Upper lobe of right lung (tissue), 1 donor: ENCODE data around the gene RYR1. TPM values are rescaled to one million over a fixed set of nuclear protein-coding genes. Genes with fewer than 3 reads are reported as not detected.

Source experiments
- ATAC-seq: fragments of 200-7000 bp; cut with Tn5 transposase; one replicate; pipeline ENCODE4 v1.9.1; 2020; ENCODE audit warnings: mild to moderate bottlenecking, moderate library complexity
- DNase-seq: peaks from one replicate; pipeline ENCODE4 v3.0.0-alpha.2; 2020
- H3K27ac ChIP-seq: fragments of 200-600 bp; one replicate; pipeline ENCODE4 v1.8.0; 2022
- H3K27me3 ChIP-seq: fragments of 200-600 bp; one replicate; pipeline ENCODE4 v1.8.0; 2022; ENCODE audit warnings: mild to moderate bottlenecking
- H3K36me3 ChIP-seq: fragments of 200-600 bp; one replicate; pipeline ENCODE4 v1.8.0; 2022
- H3K4me1 ChIP-seq: fragments of 200-600 bp; one replicate; pipeline ENCODE4 v1.8.0; 2022
- H3K4me3 ChIP-seq: fragments of 200-600 bp; one replicate; pipeline ENCODE4 v1.8.0; 2022; ENCODE audit warnings: mild to moderate bottlenecking
- H3K9me3 ChIP-seq: fragments of 200-600 bp; one replicate; pipeline ENCODE4 v1.8.0; 2022
- intact Hi-C: fragments of 100-400 bp; cut with DNase I; formaldehyde crosslinking; loops from one replicate; pipeline ENCODE4 v1.11.0; 2022
- total RNA-seq: library from RNA; stranded (reverse); fragmentation: NEBNext Ultra II Directional; extraction: Animal tissue kit (Norgen Biotek cat#: 25700); gene quantifications from one replicate; pipeline ENCODE4 v1.2.1, GENCODE V29; 2021
- TF ChIP-seq, protein P1 (sequence below): fragments of 200-600 bp; IDR thresholded peaks from one replicate; pipeline ENCODE4 v1.8.0; 2022; ENCODE audit warnings: antibody characterized with exemption
- donor health status: DM: no; HTN: yes; CAD: no; lungs with severe emphysema.

RYR1 gene
- total RNA-seq, 1 donor from 2014 or later, result 6.5 TPM

DNA sequence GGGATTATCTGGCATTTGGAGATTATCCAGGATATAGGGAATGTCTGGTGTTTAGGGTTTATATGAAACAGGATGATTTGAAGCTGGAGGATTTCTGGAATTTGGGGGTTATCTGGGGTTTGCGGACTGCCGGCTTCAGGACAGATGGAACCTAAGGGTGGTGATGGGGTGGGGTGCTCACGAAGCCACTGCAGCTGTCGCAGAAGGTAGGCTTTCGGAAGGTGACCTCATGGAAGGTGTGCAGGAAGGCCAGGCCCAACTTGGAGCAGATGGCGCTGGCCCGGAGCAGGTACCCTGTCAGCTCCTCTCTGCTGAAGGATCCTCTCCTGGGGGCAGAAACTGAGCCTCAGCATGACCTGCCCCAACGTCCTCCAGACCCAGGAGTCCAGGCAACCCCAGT lies 21.0 kb upstream of the RYR1 start:
- ATAC-seq (no peak), DNase-seq (no peak)
- peaks cover under 1% of the 10 kb centered on the region for H3K4me1 ChIP-seq
- H3K4me3 ChIP-seq, result no peak overlapping the region
- no peaks in the 10 kb centered on the region for H3K27me3 ChIP-seq
- no peaks in the 10 kb centered on the region for H3K36me3 ChIP-seq
- intact Hi-C loops, result no loop called here
- TF ChIP-seq, protein P1, sequence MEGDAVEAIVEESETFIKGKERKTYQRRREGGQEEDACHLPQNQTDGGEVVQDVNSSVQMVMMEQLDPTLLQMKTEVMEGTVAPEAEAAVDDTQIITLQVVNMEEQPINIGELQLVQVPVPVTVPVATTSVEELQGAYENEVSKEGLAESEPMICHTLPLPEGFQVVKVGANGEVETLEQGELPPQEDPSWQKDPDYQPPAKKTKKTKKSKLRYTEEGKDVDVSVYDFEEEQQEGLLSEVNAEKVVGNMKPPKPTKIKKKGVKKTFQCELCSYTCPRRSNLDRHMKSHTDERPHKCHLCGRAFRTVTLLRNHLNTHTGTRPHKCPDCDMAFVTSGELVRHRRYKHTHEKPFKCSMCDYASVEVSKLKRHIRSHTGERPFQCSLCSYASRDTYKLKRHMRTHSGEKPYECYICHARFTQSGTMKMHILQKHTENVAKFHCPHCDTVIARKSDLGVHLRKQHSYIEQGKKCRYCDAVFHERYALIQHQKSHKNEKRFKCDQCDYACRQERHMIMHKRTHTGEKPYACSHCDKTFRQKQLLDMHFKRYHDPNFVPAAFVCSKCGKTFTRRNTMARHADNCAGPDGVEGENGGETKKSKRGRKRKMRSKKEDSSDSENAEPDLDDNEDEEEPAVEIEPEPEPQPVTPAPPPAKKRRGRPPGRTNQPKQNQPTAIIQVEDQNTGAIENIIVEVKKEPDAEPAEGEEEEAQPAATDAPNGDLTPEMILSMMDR, result no peak
- H3K27ac ChIP-seq, result no peak overlapping the region
- no peaks in the 10 kb centered on the region for H3K9me3 ChIP-seq

DNA sequence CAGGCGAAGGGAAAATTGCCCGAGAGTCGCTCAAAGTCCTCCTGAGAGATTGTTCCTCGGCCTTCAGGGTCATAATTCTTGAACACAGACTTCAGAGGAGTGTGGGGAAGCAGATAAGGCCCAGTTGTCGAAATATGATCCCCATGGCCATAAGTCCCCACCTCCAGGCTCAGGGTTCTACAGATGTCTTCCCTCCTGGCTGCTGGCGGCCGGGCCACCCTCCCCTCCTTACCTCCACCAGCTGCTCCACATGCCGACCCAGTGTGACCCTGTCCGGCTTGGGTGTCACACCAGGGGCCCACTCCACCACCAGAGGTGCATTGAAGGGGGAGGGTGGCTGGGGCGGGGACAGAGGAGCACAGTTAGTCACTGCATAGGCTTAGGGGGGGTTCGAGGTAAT lies 20.5 kb upstream of the RYR1 start:
- TF ChIP-seq, protein P1, result no peak
- H3K27ac ChIP-seq, result no peak overlapping the region
- no peak for DNase-seq
- H3K4me1 ChIP-seq, result peaks cover 4% of the 10 kb centered on the region
- intact Hi-C loops, result no loop called here
- no peak overlapping the region for H3K4me3 ChIP-seq
- no peak for ATAC-seq
- H3K27me3 ChIP-seq, result no peaks in the 10 kb centered on the region
- no peaks in the 10 kb centered on the region for H3K36me3 ChIP-seq
- H3K9me3 ChIP-seq, result no peaks in the 10 kb centered on the region

DNA sequence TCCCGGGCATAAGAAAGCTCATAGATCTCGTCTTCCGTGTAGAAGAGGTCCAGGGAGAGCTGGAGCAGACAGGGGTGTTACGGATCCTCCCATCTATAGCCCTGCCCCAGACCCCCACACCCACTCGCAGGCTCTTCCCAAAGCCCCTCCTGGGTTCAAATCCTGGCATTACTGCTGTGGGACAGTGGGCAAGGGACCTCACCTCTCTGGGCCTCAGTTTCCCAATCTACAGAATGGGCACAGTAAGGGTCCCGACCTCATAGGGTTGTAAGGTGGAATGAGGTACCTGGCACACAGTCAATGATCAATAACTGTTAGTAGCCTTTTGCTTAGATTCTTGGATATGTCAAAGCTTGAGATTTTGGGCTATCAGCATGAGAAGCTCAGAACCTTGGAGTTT lies 20.1 kb upstream of the RYR1 start:
- Histone ChIP-seq H3K36me3 (no peaks in the 10 kb centered on the region), H3K27me3 (no peaks in the 10 kb centered on the region), H3K4me3 (no peak overlapping the region), H3K27ac (no peak overlapping the region), H3K4me1 (peaks cover 4% of the 10 kb centered on the region), H3K9me3 (no peaks in the 10 kb centered on the region)
- no peak for ATAC-seq
- no peak for DNase-seq
- intact Hi-C loops, result no loop called here
- TF ChIP-seq, protein P1, result no peak

DNA sequence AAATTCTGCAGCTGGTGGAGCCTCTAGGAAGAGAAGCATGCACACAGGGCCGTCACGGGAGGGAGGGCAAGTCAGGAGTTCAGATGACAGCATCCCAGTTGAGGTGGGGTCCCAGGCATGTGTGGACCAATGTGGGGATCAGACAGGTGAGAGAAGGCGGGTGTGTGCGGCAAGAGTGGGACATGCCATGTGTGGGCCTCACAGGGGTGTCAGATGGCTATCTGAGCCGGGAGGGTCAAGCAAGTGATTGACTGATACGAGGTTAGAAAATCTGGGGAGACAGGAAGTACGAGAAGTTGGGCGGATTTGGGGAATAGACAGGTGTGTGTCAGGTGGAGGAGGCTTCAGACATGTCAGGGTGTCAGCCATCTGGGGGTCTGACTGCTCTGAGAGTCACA lies 16.3 kb upstream of the RYR1 start:
- Histone ChIP-seq H3K4me1 (peaks cover 4% of the 10 kb centered on the region), H3K27ac (no peak overlapping the region), H3K9me3 (no peaks in the 10 kb centered on the region), H3K4me3 (no peak overlapping the region), H3K36me3 (no peaks in the 10 kb centered on the region), H3K27me3 (no peaks in the 10 kb centered on the region)
- intact Hi-C loops, result no loop called here
- TF ChIP-seq, protein P1, result no peak
- DNase-seq (no peak), ATAC-seq (no peak)

DNA sequence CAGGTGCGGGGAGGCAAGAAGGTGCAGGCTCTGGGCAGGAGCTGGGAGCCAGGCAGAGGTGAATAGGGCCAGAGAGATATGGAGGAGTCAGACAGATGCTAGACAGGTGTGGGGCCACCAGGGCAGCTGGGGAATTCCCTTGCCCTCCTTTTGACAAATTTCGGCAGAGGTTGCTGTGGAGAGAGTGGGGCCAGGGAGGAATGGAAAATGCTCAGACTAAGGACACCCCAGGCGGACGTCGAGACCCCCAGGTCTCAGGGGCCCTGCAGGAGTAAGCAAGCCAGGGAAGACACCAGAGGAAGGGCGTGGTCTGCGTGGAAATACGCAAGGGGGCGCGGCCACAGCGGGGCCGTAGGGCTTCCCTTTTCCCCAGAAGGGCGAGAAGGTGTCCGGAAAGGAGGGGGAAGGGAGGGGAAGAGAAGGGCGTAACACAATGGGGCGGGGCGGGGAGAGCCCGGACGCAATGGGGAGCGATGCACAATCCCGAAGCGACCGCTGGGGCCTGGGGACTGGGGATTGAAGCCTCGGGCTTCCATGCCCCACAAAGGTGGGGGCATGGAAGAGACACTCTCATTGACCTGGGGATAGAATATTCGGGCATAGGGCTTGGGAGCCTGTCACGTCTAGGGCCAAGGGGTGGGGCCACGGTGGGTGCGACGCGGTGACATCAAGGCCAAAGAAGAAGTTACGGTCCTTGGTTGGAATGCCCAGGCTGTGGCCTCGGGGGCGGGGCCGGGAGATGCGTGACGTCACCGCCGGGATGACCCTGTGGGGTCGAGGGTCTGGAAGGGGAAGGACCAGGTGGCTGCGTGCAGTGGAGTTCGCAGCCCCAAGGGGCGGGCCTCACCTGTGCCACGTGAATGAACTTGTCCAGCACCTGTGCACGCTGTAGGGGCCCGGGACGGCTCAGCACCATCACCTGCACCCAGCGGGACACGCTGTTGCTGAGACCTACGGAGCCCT lies 15.7 kb upstream of the RYR1 start:
- Histone ChIP-seq H3K9me3 (no peaks in the 10 kb centered on the region), H3K4me3 (peak overlapping the region; percentile 41), H3K27ac (no peak overlapping the region), H3K4me1 (peaks cover 4% of the 10 kb centered on the region), H3K36me3 (no peaks in the 10 kb centered on the region), H3K27me3 (no peaks in the 10 kb centered on the region)
- peak; percentile 95 for ATAC-seq
- TF ChIP-seq, protein P1, result no peak
- intact Hi-C loops, result no loop called here
- peak; percentile 89 for DNase-seq
